ENCODE results near the gene CDC14A.
"Not testable (repeated sequence)": the region's sequence is repeated elsewhere in the genome, so short reads cannot be mapped to it uniquely, and the experiment has no call there.

Gene CDC14A, protein sequence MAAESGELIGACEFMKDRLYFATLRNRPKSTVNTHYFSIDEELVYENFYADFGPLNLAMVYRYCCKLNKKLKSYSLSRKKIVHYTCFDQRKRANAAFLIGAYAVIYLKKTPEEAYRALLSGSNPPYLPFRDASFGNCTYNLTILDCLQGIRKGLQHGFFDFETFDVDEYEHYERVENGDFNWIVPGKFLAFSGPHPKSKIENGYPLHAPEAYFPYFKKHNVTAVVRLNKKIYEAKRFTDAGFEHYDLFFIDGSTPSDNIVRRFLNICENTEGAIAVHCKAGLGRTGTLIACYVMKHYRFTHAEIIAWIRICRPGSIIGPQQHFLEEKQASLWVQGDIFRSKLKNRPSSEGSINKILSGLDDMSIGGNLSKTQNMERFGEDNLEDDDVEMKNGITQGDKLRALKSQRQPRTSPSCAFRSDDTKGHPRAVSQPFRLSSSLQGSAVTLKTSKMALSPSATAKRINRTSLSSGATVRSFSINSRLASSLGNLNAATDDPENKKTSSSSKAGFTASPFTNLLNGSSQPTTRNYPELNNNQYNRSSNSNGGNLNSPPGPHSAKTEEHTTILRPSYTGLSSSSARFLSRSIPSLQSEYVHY

GRCh38 chr1:100352267-100353070 is at the start of gene CDC14A:
CDC14A (plus strand) TSS chr1:100352506; CDS start chr1:100352955, 449 bp downstream.
- peak; percentile 77 for DNase-seq (ENCODE audit: low read depth)

DNA sequence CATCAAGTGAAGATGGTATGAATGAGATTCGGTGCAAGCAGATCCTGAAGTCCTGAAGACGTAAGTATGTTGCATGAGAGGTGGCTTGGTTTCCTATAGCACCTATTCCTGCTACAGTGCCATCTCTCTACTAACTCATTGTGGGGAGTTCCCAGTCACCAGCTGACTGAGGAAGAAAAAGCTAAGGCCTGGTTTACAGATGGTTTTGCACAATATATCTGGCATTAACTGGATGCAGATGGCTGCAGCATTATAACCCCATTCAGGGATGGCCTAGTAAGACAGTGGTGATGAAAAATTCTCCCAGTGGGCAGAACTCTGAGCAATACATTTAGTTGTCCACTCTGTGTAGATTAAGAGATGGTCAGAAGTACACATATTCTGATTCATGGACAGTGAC is 49.6 kb upstream of the CDC14A start:
- no peak for DNase-seq (ENCODE audit: low read depth)

- DNase-seq (ENCODE audit: low read depth): no peak
These were observed 48.1 kb upstream of the CDC14A start for GRCh38 chr1:100304227-100304626.

DNA sequence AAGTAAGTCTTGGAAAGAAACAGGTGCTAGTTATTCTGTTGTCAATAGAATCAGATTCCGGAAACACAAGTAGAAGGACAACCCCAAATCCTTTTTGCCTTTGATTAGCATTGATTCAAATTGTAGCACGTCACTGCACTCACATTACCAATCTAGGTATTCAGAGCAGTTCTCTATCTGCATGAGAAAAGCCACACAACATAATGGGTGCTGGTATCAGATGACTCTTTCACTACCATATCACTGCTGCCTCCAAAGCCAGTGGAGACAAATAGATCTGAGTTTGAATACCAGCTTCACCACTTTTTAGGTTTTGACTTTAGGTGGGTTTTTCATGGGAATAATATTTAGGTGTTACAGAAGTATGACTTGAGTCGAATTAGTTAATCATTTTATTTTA is 47.4 kb upstream of the CDC14A start:
- DNase-seq (ENCODE audit: low read depth): no peak

GRCh38 chr1:100305954-100306353 is 46.4 kb upstream of the CDC14A start:
- no peak for DNase-seq (ENCODE audit: low read depth)

- no peak for DNase-seq (ENCODE audit: low read depth)
These were observed 45.5 kb upstream of the CDC14A start for GRCh38 chr1:100306735-100307313.

DNA sequence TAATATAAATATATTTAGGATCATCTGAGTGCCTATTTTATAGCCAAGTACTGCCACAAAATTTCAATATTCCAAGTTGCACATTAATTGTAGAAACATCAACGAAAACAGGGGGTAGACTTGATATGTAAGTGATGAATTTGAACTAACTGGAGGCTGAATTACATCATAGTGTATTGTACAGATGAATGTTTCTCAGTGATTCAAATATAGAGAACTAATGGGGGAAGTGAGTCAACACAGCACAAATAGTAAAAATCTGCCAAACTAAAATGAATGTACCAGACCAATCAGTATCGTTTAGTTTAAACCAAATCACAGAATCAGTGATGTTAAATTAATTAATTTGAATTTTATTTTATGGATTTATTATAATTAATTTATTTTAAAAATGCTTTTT is 43.5 kb upstream of the CDC14A start:
- DNase-seq (ENCODE audit: low read depth): no peak

DNA sequence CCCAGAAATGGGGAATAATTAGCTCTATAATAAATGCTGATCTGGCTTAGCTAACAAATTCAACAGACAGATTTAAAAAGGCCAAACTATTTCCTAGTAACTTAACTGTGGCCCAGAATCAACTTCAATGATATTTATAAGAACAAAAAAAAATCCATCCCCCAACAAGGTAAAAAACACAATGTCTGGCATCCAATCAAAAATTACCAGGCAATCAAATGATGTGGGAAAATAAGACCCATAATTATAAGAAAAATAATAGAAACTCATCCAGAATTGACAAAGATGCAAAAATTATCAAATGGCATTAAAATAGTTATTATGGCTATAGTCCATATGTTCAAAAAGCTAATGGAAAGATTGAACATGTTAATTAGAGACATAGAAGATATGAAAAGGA is 42.4 kb upstream of the CDC14A start:
- no peak for DNase-seq (ENCODE audit: low read depth)

DNA sequence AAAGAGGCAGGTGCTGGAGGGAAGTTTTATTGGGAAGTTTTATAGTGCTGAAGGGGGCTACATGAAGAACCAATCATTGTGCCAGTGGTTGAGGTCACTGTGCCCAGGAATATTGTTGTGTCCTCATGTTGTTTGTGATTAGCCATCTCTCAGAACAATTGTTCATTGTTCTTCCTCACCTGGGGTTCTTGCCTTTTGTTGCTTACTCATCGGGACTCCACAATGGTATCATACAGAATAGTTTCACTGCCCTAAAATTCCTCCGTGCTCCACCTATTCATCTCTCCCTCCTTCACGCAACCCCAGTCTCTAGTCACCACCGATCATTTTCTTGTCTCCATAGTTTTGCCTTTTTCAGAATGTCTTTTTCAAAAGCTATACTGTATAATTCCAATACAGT is 38.9 kb upstream of the CDC14A start:
- no peak for DNase-seq (ENCODE audit: low read depth)

DNA sequence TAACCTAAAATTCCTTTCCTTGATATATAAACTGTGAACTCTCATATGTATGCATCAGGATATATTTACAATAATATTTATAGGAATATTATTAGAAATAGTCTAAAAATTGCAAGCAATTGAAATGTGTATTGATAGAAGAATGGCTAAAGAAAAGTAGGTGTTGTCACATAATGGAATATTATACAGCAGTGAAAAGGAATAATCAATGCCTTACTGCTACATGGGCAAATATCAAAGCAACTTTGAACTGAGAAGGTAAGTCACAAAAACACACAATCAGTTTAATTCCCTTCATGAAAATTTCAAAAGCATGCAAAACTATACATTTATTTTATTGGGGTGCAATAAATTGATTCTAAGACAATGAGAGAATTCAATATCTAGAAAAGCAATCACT is 35.7 kb upstream of the CDC14A start:
- no peak for DNase-seq (ENCODE audit: low read depth)

DNA sequence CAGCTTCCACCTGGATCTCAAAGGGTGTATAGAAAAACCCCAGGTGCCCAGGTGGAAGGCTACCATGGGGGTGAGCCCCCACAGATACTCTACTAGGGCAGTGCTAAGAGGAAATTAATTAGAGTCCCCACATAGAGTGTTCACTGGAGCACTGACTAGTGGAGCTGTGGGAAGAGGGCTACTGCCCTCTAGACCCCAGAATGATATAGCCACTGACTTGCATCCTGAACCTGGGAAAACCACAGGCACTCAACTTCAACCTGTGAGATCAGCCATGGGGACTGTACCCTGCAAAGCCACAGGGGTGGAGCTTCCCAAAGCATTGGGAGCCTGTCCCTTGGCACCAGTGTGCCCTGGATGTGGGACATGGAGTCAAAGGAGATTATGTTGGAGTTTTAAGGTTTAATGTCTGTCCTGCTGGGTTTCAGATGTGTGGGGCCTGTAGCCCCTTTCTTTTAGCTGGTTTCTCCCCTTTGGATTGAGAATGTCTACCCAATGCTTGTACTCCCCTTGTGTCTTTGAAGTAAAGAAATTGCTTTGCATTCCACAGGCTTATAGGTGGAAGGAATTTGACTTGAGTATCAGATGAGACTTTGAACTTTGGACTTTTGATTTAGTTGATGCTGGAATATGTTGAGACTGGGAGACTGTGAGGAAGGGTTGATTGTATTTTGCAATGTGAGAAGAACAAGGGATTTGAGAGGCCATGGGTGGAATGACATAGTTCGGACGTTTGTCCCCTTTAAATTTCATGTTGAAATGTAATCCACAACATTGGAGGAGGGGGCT is 31.8 kb upstream of the CDC14A start:
- DNase-seq (ENCODE audit: low read depth): no peak

DNA sequence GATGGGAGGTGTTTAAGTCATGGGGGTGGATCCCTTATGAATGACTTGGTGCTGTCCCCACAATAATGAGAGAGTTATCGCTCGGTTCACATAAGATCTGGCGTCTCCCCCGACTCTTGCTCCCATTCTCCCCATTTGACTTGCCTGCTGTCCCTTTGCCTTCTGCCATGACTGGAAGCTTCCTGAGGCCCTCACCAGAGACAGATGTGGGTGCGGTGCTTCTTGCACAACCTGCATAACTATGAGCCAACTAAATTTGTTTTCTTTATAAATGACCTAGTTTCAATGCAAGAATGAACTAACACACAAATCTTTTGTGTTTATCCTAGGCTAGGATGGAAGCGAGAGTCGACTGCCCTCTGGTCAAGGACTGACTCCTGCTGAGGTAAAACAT is 31.2 kb upstream of the CDC14A start:
- DNase-seq (ENCODE audit: low read depth): no peak

- DNase-seq (ENCODE audit: low read depth): no peak
These were observed 30.8 kb upstream of the CDC14A start for GRCh38 chr1:100321506-100321905.

GRCh38 chr1:100322436-100323211 is 29.7 kb upstream of the CDC14A start:
- DNase-seq (ENCODE audit: low read depth): no peak

- DNase-seq (ENCODE audit: low read depth): no peak
These were observed 28.7 kb upstream of the CDC14A start for GRCh38 chr1:100323419-100324106.

DNA sequence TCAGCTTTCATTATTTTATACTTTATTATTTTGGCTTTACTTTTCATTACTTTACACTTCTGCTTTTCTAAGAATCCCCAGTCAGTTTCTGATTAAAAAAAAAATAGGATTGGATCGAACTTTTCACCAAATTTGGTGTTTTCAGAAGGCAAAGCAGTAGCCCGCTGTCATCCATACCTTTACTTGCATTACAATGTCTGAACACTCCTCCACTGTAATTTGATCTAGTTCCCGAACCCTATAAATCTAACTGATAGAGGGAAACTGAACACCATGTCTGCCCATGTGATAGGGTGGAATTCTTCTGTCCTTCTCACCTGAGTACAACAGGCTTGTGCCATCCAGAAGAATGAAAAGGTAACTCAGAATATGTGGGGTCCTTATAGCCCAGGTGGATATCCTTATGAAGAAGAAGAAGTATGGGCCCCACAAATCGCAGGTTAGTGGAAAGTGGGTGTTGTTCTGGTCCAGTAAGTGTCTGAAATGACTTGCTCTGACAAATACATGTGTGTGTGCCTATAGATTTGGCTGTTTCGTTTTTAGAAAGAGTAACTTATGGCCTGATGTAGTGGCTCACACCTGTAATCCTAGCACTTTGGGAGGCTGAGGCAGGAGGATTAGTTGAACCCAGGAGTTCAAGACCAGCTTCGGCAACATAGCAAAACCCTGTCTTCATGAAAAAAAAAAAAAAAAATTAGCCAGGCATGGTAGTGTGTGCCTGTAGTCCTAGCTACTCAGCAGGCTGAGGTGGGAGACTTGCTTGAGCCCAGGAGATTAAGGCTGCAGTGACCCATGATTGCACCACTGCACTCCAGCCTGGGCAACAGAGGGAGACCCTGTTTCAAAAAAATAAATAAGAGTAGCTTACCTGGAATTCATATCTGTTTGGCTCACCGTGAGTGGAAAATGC is 26.6 kb upstream of the CDC14A start:
- DNase-seq (ENCODE audit: low read depth): no peak

GRCh38 chr1:100326325-100326670 is 26.0 kb upstream of the CDC14A start:
- DNase-seq (ENCODE audit: low read depth): not testable (repeated sequence)

GRCh38 chr1:100328133-100328532 is 24.2 kb upstream of the CDC14A start:
- no peak for DNase-seq (ENCODE audit: low read depth)

- not testable (repeated sequence) for DNase-seq (ENCODE audit: low read depth)
These were observed 21.2 kb upstream of the CDC14A start for GRCh38 chr1:100331146-100331545.

Measured in activated T-helper 9 cell treated with anti-CD3 and anti-CD28 coated beads, Interleukin-2, amount 50 U/mL, for 16 hours (primary cell).